Prostate gland (tissue), 2 donors: ENCODE data around the gene CAP2.

Experiments
- POLR2AphosphoS5 ChIP-seq: sonication (generic); formaldehyde crosslinking; IDR thresholded peaks from one replicate; pipeline ENCODE4 v1.6.1; 2017; ENCODE audit warnings: antibody characterized with exemption
- TF ChIP-seq, protein P1 (sequence below), 4 experiments: fragments of 200-600 bp in 2 of 4; fragments of 450-650 bp in 2 of 4; sonication (generic) in 2 of 4; IDR thresholded peaks; 1 replicate in 3 of 4; 2 replicates in 1 of 4; pipeline ENCODE4 v1.5.1; 2016 to 2019; ENCODE audit warnings: antibody characterized with exemption in 4 of 4, mild to moderate bottlenecking in 2 of 4, moderate library complexity in 2 of 4

DNA sequence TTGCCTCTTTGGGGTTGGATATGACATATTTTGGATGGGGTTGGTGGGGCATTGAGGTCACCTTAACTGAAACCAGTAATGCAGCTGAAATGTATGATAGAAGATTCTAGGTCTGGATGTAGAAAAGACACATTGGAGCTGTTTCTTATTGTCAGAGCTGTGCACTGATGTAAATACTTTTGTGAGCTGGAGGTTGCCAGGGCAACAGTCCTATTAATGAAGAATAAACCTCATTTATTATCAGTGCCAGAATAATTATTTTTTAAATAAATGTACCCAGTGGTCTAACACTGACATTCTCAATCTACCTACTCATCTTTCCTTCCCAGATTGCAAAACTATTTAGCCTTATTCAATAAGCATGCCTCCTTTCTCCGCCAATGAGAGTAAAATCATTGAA, 57.0 kb downstream of the CAP2 start:
- TF ChIP-seq, protein P1, sequence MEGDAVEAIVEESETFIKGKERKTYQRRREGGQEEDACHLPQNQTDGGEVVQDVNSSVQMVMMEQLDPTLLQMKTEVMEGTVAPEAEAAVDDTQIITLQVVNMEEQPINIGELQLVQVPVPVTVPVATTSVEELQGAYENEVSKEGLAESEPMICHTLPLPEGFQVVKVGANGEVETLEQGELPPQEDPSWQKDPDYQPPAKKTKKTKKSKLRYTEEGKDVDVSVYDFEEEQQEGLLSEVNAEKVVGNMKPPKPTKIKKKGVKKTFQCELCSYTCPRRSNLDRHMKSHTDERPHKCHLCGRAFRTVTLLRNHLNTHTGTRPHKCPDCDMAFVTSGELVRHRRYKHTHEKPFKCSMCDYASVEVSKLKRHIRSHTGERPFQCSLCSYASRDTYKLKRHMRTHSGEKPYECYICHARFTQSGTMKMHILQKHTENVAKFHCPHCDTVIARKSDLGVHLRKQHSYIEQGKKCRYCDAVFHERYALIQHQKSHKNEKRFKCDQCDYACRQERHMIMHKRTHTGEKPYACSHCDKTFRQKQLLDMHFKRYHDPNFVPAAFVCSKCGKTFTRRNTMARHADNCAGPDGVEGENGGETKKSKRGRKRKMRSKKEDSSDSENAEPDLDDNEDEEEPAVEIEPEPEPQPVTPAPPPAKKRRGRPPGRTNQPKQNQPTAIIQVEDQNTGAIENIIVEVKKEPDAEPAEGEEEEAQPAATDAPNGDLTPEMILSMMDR (IDR thresholded peaks at IDR 0.05), result no peak
- no peak for TF ChIP-seq POLR2AphosphoS5
